NOMO-1 treated with dmso at 0.1 percent for 144 hours (cell line): ENCODE measurements around the gene RPL39L.

Source experiments
- DNase-seq: peaks from one replicate; lab custom pipeline; 2025; ENCODE audit not compliant: unreplicated experiment; lab: John Stamatoyannopoulos, UW

RPL39L gene

GRCh38 chr3:187102073-187102634 is 37.1 kb downstream of the RPL39L start:
- DNase-seq = no peak

GRCh38 chr3:187101184-187102072 is 37.9 kb downstream of the RPL39L start:
- no peak for DNase-seq

DNA sequence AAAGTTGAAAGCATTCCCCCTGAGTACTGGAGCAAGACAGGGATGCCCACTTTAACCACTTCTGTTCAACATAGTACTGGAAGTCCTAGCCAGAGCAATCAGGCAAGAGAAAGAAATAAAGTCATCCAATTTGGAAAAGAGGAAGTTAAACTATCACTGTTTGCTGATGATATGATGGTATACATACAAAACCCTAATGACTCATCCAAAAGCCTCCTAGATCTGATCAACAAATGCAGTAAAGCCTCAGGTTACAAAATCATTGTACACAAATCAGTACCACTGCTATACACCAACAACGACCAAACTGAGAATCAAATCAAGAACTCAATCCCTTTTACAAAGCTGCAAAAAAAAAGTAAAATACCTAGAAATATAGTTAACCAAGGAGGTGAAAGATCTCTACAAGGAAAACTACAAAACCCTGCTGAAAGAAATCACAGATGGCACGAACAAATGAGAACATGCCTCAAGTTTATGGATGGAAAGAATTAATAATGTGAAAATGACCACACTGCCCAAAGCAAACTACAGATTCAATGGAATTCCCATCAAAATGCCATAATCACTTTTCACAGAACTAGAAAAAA is 40.3 kb downstream of the RPL39L start:
- no peak for DNase-seq

DNA sequence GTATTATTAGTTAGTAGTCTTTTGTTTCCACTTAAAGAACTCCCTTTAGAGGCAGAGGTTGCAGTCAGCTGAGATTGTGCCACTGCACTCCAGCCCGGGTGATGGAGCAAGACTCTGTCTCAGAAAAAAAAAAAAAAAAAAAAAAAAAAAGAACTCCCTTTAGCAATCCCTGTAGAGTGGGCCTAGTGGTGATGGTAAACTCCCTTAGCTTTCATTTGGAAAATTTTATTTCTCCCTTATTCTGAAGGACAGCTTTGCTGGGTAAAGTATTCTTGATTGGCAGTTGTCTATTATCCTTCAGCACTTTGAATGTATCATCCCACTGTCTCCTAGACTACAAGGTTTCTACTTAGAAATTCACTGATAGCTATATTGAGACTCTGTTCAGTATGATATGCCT is 46.0 kb downstream of the RPL39L start:
- DNase-seq = no peak

- DNase-seq = no peak
Measured at GRCh38 chr3:187088701-187089100, 50.6 kb downstream of the RPL39L start.

GRCh38 chr3:187086831-187087230 is 52.5 kb downstream of the RPL39L start:
- DNase-seq = no peak

- no peak for DNase-seq
Measured at GRCh38 chr3:187085933-187086332, 53.4 kb downstream of the RPL39L start.

DNA sequence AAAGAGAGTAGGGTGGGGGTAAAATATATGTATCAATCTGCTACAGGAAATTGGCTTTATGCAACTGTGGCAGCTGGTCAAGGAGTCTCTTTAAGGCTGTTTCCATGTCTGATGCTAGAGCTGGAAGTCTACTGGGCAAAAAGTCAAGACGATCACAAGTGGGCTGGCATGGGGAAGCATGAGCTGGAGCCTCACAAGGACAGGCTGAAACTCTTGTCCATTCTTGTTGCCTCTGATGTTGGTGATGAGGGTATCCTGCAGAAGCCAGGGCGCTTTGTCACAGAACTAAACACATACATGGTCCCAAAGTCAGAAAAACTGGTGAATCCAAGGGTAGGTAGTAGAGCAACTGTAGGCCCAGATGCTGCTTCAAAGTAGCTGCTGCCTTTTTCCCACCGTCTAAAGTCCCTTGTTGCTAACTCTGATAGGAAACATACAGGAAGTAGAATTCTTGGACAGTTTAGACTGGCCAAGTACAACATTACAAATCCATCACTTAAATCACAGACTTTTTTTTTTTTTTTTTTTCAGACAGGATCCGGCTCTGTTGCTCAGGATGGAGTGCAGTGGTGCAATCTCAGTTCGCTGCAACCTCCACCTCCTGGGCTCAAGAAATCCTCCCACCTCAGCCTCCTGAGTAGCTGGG is 54.2 kb downstream of the RPL39L start:
- no peak for DNase-seq

GRCh38 chr3:187084580-187084979 is 54.7 kb downstream of the RPL39L start:
- DNase-seq = no peak

- DNase-seq = no peak
Measured at GRCh38 chr3:187084126-187084525, 55.2 kb downstream of the RPL39L start.

DNA sequence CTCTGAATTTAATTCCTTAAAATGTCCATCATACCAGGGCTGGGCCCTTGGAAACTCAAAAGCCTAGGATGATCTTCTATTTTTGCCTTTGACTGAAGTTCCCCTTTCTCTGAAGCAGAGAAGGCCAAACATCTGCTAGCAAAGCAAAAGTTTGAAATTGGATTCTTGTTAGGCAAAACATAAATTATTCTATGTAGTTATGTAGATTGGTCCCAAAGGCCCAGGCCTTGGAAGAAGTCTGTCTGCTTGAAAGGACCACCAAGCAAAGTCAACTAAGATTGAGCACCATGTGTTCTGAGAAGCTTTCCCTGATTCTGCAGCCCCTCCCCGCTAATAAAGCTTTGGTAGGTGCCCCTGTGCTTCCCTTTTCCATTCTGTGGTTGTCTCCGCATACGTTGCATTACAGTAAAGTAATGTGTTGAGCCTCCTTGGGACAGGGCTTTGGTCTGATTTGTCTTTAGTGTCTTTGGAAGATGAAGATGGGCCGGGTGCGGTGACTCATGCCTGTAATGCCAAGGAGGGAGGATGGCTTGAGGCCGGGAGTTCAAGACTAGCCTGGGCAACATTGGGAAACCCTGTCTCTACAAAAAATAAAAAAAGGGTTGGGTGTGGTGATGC is 56.4 kb downstream of the RPL39L start:
- peak; percentile 62 for DNase-seq

DNA sequence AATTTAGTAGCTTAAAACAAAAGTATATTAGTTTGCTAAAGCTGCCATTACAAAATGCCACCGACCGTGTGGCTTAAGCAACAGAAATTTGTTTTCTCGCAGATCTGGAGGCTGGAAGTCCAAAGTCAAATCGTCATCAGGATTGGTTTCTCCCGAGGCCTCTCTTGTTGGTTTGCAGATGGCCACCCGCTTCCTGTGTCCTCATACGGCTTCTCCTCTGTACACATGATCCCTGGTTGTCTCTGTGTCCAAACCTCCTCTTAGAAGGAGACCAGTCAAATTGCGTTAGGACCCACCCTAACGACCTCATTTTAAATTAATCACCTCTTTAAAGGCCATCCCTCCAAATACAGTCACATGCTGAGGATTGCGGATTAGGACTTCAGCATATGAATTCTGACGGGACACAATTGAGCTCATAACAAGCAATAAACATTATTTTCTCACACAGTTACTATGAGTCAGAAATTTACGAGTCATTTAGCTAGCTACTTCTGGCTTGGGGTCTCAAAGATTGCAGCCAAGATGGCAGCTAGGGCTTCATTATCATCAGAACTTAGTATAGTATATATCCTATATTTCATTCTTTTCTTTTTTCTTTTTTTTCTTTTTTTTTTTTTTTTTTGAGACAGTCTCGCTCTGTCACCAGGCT is 58.4 kb downstream of the RPL39L start:
- DNase-seq = no peak

DNA sequence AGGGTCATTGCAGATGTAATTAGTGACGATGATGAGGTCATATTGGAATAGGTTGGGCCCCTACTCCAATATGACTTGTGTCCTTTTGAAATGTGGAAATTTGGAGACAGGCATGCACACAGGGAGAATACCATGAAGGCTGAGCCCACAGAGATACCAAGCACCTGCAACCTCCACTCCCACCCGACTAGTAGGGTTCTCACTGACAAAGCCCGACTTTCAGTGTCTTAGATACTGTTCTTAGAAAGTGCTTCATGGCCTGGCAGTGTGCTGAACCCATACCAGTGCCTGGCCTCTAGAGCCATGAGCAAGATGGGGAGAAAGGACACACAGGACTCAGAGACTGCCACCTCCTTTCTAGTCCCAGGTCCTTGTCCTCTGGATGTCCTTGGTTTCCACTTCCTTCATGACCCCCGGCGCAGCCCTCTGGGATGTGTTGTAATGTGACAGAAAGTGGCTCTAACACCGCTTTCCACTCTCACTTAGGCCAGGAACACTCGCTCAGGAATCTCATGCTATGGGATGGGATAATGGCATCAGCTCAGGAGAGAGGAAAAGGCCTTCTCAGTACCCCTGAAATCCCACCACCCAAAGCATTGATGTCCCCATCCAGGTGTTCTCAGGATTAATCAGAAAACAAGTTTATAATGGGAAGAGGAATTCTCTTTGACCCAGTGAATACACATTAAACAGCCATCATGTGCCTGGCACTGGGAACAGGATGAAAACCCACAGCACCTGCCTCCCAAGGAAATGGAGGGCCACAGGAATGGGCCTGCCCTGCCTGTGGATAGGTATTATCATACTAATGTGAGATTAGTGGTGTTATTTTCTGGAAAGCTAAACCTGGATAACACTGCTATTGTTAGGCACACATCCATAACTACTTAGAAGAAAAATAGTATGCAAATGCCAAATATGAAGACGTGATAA is 59.9 kb downstream of the RPL39L start:
- DNase-seq = no peak

DNA sequence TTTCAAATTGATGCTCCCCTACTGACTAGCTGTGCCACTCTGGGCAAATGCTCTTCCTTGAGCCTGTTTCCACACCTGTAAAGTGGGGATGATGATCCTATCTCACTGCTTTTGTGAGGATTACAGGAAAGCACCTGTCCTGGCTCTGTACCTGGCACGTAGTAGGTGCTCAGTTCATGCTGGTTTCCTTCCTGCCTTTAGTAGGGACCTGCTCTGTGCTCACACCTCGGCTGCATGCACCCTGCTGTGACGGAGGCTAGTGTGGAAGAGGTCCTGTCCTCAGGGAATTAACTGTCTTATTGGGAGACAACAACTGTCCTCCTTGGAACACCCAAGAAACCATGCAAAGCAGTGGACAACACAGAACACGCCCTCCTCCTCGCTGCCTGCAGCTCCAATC is 61.8 kb downstream of the RPL39L start:
- DNase-seq = no peak

DNA sequence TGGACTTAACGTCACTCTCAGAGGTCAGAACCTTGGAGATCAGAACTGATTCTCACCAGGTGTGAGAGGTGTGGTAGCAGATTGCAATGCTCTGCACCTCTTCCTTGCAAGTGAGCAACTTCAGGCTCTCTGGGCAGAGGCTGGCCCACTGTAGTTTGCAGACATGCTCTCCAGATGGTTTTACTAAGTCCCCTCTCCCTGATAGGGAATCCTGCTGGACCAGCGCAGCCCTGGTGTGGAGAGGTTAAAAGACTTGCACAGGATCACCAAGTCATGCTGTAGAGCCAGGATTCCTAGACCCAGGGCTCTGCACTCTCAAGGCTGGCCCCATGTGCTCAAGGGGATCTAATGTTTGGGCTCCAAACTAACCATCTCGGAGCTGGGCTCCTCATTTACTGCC is 62.2 kb downstream of the RPL39L start:
- DNase-seq = no peak

GRCh38 chr3:187076297-187076696 is 63.0 kb downstream of the RPL39L start:
- no peak for DNase-seq

GRCh38 chr3:187074846-187075245 is 64.5 kb downstream of the RPL39L start:
- DNase-seq = no peak

- no peak for DNase-seq
Measured at GRCh38 chr3:187073581-187074098, 65.7 kb downstream of the RPL39L start.

- DNase-seq = peak; percentile 79
Measured at GRCh38 chr3:187072511-187072910, 66.8 kb downstream of the RPL39L start.

DNA sequence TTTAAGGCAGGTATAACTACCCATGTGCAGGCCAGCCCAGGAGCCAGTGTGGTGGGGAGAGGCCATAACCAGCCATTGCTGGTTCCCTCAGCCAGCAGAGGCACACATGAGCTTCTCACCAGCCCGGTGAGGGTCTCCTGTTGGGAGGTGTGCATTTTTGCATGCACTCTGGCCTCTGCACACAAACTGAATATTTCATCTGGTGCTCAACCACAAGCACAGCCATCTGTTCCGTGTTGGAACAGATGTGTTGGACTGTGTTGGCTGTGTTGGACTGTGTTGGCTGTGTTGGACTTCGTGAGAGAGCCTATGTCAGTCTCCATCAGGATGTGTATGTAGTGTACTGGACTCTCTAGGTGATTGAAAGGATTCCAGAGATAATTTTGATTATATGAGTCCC is 67.2 kb downstream of the RPL39L start:
- DNase-seq = no peak
